Rectal smooth muscle tissue (tissue), 1 donor: ENCODE data around the gene MYO1D.
"Not testable (repeated sequence)": the region's sequence is repeated elsewhere in the genome, so short reads cannot be mapped to it uniquely, and the experiment has no call there.

Experiments
- H3K27ac ChIP-seq: one replicate; pipeline ENCODE4 v1.7.0; 2013; ENCODE audit warnings: low read depth, low read length, inconsistent platforms
- H3K27me3 ChIP-seq: one replicate; pipeline ENCODE4 v1.7.0; 2013; ENCODE audit warnings: low read length; ENCODE audit not compliant: control insufficient read depth, insufficient read depth
- H3K36me3 ChIP-seq: one replicate; pipeline ENCODE4 v1.7.0; 2013; ENCODE audit warnings: low read length; ENCODE audit not compliant: control insufficient read depth, insufficient read depth
- H3K4me1 ChIP-seq: one replicate; pipeline ENCODE4 v1.7.0; 2013; ENCODE audit warnings: low read length; ENCODE audit not compliant: control insufficient read depth, insufficient read depth
- H3K4me3 ChIP-seq: one replicate; pipeline ENCODE4 v1.7.0; 2013; ENCODE audit warnings: low read length
- H3K9ac ChIP-seq: one replicate; pipeline ENCODE4 v1.7.0; 2013; ENCODE audit warnings: low read length

The MYO1D gene

GRCh38 chr17:32747856-32748255, 129.1 kb downstream of the MYO1D start:
- Histone ChIP-seq H3K9ac (no peak overlapping the region), H3K36me3 (peaks cover 3% of the 10 kb centered on the region), H3K4me1 (no peaks in the 10 kb centered on the region), H3K4me3 (no peak overlapping the region), H3K27ac (no peak overlapping the region), H3K27me3 (no peaks in the 10 kb centered on the region)

GRCh38 chr17:32746698-32747097, 130.2 kb downstream of the MYO1D start:
- Histone ChIP-seq H3K9ac (no peak overlapping the region), H3K36me3 (peaks cover 3% of the 10 kb centered on the region), H3K27ac (no peak overlapping the region), H3K4me3 (no peak overlapping the region), H3K27me3 (no peaks in the 10 kb centered on the region), H3K4me1 (no peaks in the 10 kb centered on the region)

GRCh38 chr17:32746280-32746679, 130.6 kb downstream of the MYO1D start:
- peaks cover 3% of the 10 kb centered on the region for H3K36me3 ChIP-seq
- H3K4me3 ChIP-seq = no peak overlapping the region
- no peak overlapping the region for H3K27ac ChIP-seq
- no peak overlapping the region for H3K9ac ChIP-seq
- H3K27me3 ChIP-seq = no peaks in the 10 kb centered on the region
- H3K4me1 ChIP-seq = no peaks in the 10 kb centered on the region

- Histone ChIP-seq H3K36me3 (peaks cover 3% of the 10 kb centered on the region), H3K4me1 (no peaks in the 10 kb centered on the region), H3K27ac (no peak overlapping the region), H3K4me3 (no peak overlapping the region), H3K27me3 (no peaks in the 10 kb centered on the region), H3K9ac (no peak overlapping the region)
Measured at GRCh38 chr17:32742681-32743538, 134.0 kb downstream of the MYO1D start.

GRCh38 chr17:32741381-32741780, 135.5 kb downstream of the MYO1D start:
- Histone ChIP-seq H3K9ac (no peak overlapping the region), H3K4me1 (no peaks in the 10 kb centered on the region), H3K4me3 (no peak overlapping the region), H3K27me3 (no peaks in the 10 kb centered on the region), H3K36me3 (peaks cover 3% of the 10 kb centered on the region), H3K27ac (no peak overlapping the region)

GRCh38 chr17:32739722-32740121, 137.2 kb downstream of the MYO1D start:
- Histone ChIP-seq H3K4me3 (no peak overlapping the region), H3K9ac (no peak overlapping the region), H3K27ac (no peak overlapping the region), H3K27me3 (no peaks in the 10 kb centered on the region), H3K36me3 (peaks cover 3% of the 10 kb centered on the region), H3K4me1 (no peaks in the 10 kb centered on the region)

- not testable (repeated sequence) for H3K4me1 ChIP-seq, H3K27ac ChIP-seq, H3K27me3 ChIP-seq, H3K4me3 ChIP-seq, H3K36me3 ChIP-seq, H3K9ac ChIP-seq
Measured at GRCh38 chr17:32739151-32739550, 137.8 kb downstream of the MYO1D start.

GRCh38 chr17:32733401-32733800, 143.5 kb downstream of the MYO1D start:
- Histone ChIP-seq H3K4me3 (no peak overlapping the region), H3K27ac (no peak overlapping the region)

GRCh38 chr17:32732900-32733299, 144.0 kb downstream of the MYO1D start:
- Histone ChIP-seq H3K4me3 (no peak overlapping the region), H3K36me3 (peaks cover 3% of the 10 kb centered on the region), H3K27me3 (no peaks in the 10 kb centered on the region), H3K4me1 (no peaks in the 10 kb centered on the region), H3K27ac (no peak overlapping the region), H3K9ac (no peak overlapping the region)

More at GRCh38 chr17:32733401-32733800, 143.5 kb downstream of the MYO1D start:
- Histone ChIP-seq H3K9ac (no peak overlapping the region), H3K36me3 (peaks cover 3% of the 10 kb centered on the region), H3K4me1 (no peaks in the 10 kb centered on the region), H3K27me3 (no peaks in the 10 kb centered on the region)

- Histone ChIP-seq H3K9ac (no peak overlapping the region), H3K4me3 (no peak overlapping the region), H3K36me3 (peaks cover 3% of the 10 kb centered on the region), H3K27ac (no peak overlapping the region), H3K27me3 (no peaks in the 10 kb centered on the region), H3K4me1 (no peaks in the 10 kb centered on the region)
Measured at GRCh38 chr17:32732296-32732642, 144.7 kb downstream of the MYO1D start.

- no peak overlapping the region for H3K9ac ChIP-seq
Measured at GRCh38 chr17:32731556-32732295, 145.2 kb downstream of the MYO1D start.

GRCh38 chr17:32727681-32728080, 149.2 kb downstream of the MYO1D start:
- H3K27ac ChIP-seq = no peak overlapping the region
- H3K27me3 ChIP-seq = no peaks in the 10 kb centered on the region
- H3K4me1 ChIP-seq = no peaks in the 10 kb centered on the region
- no peak overlapping the region for H3K4me3 ChIP-seq
- no peaks in the 10 kb centered on the region for H3K36me3 ChIP-seq
- H3K9ac ChIP-seq = no peak overlapping the region

More at GRCh38 chr17:32731556-32732295, 145.2 kb downstream of the MYO1D start:
- no peak overlapping the region for H3K4me3 ChIP-seq
- no peaks in the 10 kb centered on the region for H3K4me1 ChIP-seq
- H3K27me3 ChIP-seq = no peaks in the 10 kb centered on the region
- peaks cover 3% of the 10 kb centered on the region for H3K36me3 ChIP-seq
- no peak overlapping the region for H3K27ac ChIP-seq
